BJ (cell line): Measurements from ENCODE around the gene MYO3B. TPM values are rescaled to one million over a fixed set of nuclear protein-coding genes. Genes with fewer than 3 reads are reported as not detected.
A peak's percentile ranks its signal among the peaks of the same experiment; 100 is the strongest.

Source experiments
- CTCF ChIA-PET: fragments of 350-600 bp; formaldehyde crosslinking; extraction: SDS; loops from one replicate; lab custom pipeline; 2021; ENCODE audit warnings: antibody characterized with exemption, inconsistent platforms; lab: Yijun Ruan, JAX
- POLR2A ChIA-PET: fragments of 300-600 bp; sonication (Branson Sonifier 250); formaldehyde crosslinking; extraction: SDS; loops from one replicate; lab custom pipeline; 2021; ENCODE audit warnings: antibody characterized with exemption; lab: Charles Lee
- DNase-seq: peaks from one replicate; pipeline ENCODE4 v3.0.0-alpha.2; 2011; ENCODE audit warnings: low read depth
- H3K27me3 ChIP-seq: 2 replicates; pipeline ENCODE4 v1.6.0; 2011; ENCODE audit warnings: low read length; ENCODE audit not compliant: control insufficient read depth, insufficient read depth
- H3K36me3 ChIP-seq: 2 replicates; pipeline ENCODE4 v1.5.1; 2011; ENCODE audit warnings: low read length; ENCODE audit not compliant: control insufficient read depth, insufficient read depth
- H3K4me3 ChIP-seq: 2 replicates; pipeline ENCODE4 v1.5.1; 2011; ENCODE audit warnings: low read depth, mild to moderate bottlenecking, control low read depth, low read length
- polyA plus RNA-seq: library from polyadenylated mRNA; depleted of rRNA; stranded (reverse); fragments of >200 nt; gene quantifications from 2 replicates; pipeline ENCODE4 v1.2.3, GENCODE V29; 2011
- TF ChIP-seq, protein P1 (sequence below): IDR thresholded peaks from 2 replicates; pipeline ENCODE4 v1.5.1; 2011; ENCODE audit warnings: low read depth, mild to moderate bottlenecking, control low read depth, inconsistent platforms, low read length, moderate library complexity; ENCODE audit not compliant: insufficient read depth

The MYO3B gene
- polyA plus RNA-seq, 1 experiment: not detected

DNA sequence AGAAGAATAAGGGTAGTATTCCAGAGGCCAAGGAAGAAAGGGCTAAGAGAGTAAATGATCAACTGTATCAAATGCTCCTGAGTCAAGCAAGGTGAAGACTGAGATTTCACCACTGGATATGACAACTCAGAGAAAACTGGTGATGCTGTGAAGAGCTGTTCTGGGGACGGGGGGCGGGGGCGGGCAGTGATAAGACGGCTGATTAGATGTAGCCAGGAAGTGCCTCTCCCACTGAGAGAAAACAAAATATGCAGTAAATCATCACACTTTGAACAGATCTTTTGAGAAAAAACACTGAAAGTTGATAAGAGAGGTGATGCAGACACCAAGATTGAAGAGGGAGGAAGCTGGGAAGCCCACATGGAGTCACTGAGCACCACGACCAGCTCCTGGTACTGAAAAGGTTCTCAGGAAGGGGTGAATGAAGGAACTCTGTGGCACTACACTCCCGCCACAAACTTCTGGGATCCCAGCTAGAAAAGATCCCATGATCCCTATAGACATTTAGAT lies 75.8 kb downstream of the MYO3B start:
- CTCF ChIA-PET: interaction anchor here (1.2 kb wide), 1 partner anchor 16 kb away, joined by 7 read pairs; no protein-coding TSS in a partner anchor
- no peaks in the 10 kb centered on the region for H3K27me3 ChIP-seq

GRCh38 chr2:170254293-170254732 lies 76.4 kb downstream of the MYO3B start:
- POLR2A ChIA-PET: no interaction called here
- TF ChIP-seq, protein P1, sequence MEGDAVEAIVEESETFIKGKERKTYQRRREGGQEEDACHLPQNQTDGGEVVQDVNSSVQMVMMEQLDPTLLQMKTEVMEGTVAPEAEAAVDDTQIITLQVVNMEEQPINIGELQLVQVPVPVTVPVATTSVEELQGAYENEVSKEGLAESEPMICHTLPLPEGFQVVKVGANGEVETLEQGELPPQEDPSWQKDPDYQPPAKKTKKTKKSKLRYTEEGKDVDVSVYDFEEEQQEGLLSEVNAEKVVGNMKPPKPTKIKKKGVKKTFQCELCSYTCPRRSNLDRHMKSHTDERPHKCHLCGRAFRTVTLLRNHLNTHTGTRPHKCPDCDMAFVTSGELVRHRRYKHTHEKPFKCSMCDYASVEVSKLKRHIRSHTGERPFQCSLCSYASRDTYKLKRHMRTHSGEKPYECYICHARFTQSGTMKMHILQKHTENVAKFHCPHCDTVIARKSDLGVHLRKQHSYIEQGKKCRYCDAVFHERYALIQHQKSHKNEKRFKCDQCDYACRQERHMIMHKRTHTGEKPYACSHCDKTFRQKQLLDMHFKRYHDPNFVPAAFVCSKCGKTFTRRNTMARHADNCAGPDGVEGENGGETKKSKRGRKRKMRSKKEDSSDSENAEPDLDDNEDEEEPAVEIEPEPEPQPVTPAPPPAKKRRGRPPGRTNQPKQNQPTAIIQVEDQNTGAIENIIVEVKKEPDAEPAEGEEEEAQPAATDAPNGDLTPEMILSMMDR: no peak
- H3K4me3 ChIP-seq: no peak overlapping the region
- H3K27me3 ChIP-seq: no peaks in the 10 kb centered on the region
- DNase-seq: no peak
- H3K36me3 ChIP-seq: no peaks in the 10 kb centered on the region
- CTCF ChIA-PET: no interaction called here

More for the DNA sequence above, 75.8 kb downstream of the MYO3B start:
- DNase-seq: no peak
- H3K4me3 ChIP-seq: no peak overlapping the region
- TF ChIP-seq, protein P1: no peak
- POLR2A ChIA-PET: no interaction called here
- no peaks in the 10 kb centered on the region for H3K36me3 ChIP-seq

- TF ChIP-seq, protein P1: no peak
- no peak for DNase-seq
- H3K4me3 ChIP-seq: no peak overlapping the region
- no peaks in the 10 kb centered on the region for H3K36me3 ChIP-seq
- CTCF ChIA-PET: no interaction called here
- H3K27me3 ChIP-seq: no peaks in the 10 kb centered on the region
- POLR2A ChIA-PET: no interaction called here
These were observed 77.2 kb downstream of the MYO3B start for GRCh38 chr2:170255137-170255536.

- peak; percentile 4 for DNase-seq
- H3K36me3 ChIP-seq: no peaks in the 10 kb centered on the region
- POLR2A ChIA-PET: no interaction called here
- no peaks in the 10 kb centered on the region for H3K27me3 ChIP-seq
- CTCF ChIA-PET: no interaction called here
- H3K4me3 ChIP-seq: no peak overlapping the region
- TF ChIP-seq, protein P1: no peak
These were observed 78.0 kb downstream of the MYO3B start for GRCh38 chr2:170255971-170256370.

DNA sequence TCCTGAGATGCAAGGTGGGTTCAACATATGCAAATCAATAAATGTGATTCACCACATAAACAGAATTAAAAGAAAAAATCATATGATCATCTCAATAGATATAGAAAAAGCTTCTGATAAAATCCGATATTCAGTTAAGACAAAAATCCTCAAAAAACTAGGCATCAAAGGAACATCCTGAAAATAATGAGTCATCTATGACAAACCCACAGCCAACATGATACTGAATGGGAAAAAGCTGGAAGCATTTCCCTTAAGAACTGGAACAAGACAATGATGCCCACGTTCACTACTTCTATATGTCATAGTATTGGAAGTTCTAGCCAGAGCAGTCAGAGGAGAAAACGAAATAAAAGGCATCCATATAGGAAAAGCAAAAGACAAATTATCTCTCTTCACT lies 80.4 kb downstream of the MYO3B start:
- no peak for DNase-seq
- Histone ChIP-seq H3K27me3 (no peaks in the 10 kb centered on the region), H3K4me3 (no peak overlapping the region), H3K36me3 (no peaks in the 10 kb centered on the region)
- ChIA-PET POLR2A (no interaction called here), CTCF (no interaction called here)
- TF ChIP-seq, protein P1: no peak
